SU-DHL-6 (cell line): Measurements from ENCODE around the gene IL17RE.

Experiments used
- H2AFZ ChIP-seq: fragments of 200-600 bp; sonication (generic); 2 replicates; pipeline ENCODE4 v1.6.1; 2014; ENCODE audit warnings: low read depth, mild to moderate bottlenecking, moderate library complexity, mixed read lengths, antibody characterized with exemption, low read length; ENCODE audit not compliant: severe bottlenecking
- H3F3A ChIP-seq: fragments of 200-600 bp; shearing (Covaris generic); 2 replicates; pipeline ENCODE4 v1.6.0; 2016; ENCODE audit warnings: antibody characterized with exemption, mild to moderate bottlenecking; ENCODE audit not compliant: insufficient read depth
- H3K27ac ChIP-seq: fragments of 200-600 bp; sonication (generic); 2 replicates; pipeline ENCODE4 v1.5.1; 2016; ENCODE audit warnings: low read depth, mild to moderate bottlenecking, low read length, moderate library complexity, mixed read lengths
- H3K27me3 ChIP-seq: fragments of 200-600 bp; sonication (generic), shearing (Covaris generic); 2 replicates; pipeline ENCODE4 v1.6.0; 2014; ENCODE audit warnings: mild to moderate bottlenecking, low read length
- H3K36me3 ChIP-seq: fragments of 200-600 bp; sonication (generic); 2 replicates; pipeline ENCODE4 v1.6.1; 2014; ENCODE audit warnings: mild to moderate bottlenecking, low read length, mixed read lengths
- H3K4me2 ChIP-seq: fragments of 300-600, 200-600 bp; shearing (Covaris generic), sonication (generic); 2 replicates; pipeline ENCODE4 v1.6.0; 2014; ENCODE audit warnings: low read length, low read depth, mild to moderate bottlenecking; ENCODE audit not compliant: poor library complexity, severe bottlenecking
- H3K4me3 ChIP-seq: fragments of 200-600 bp; sonication (generic); 2 replicates; pipeline ENCODE4 v1.5.1; 2014; ENCODE audit warnings: antibody characterized with exemption, low read length, mild to moderate bottlenecking, mixed read lengths; ENCODE audit not compliant: insufficient read depth, poor library complexity, severe bottlenecking
- H3K79me2 ChIP-seq: fragments of 200-600 bp; sonication (generic); 2 replicates; pipeline ENCODE4 v1.6.1; 2014; ENCODE audit warnings: mild to moderate bottlenecking, low read length, moderate library complexity; ENCODE audit not compliant: insufficient read depth
- H3K9ac ChIP-seq: fragments of 200-600 bp; sonication (generic); 2 replicates; pipeline ENCODE4 v1.7.0; 2014; ENCODE audit warnings: mild to moderate bottlenecking, low read length
- H3K9me2 ChIP-seq: fragments of 200-600 bp; sonication (generic); replicated peaks from 2 replicates; pipeline ENCODE4 v1.6.1; 2014; ENCODE audit warnings: low read length; ENCODE audit not compliant: insufficient read depth
- H3K9me3 ChIP-seq: fragments of 200-600 bp; sonication (generic); 2 replicates; pipeline ENCODE4 v1.6.1; 2014; ENCODE audit warnings: low read length, mixed read lengths; ENCODE audit not compliant: insufficient read depth
- H4K20me1 ChIP-seq: fragments of 200-600 bp; sonication (generic); 2 replicates; pipeline ENCODE4 v1.6.1; 2014; ENCODE audit warnings: low read depth, mild to moderate bottlenecking, antibody characterized with exemption, low read length, moderate library complexity, mixed read lengths
- CTCF ChIP-seq: fragments of 200-600 bp; sonication (generic); IDR thresholded peaks from one replicate; pipeline ENCODE4 v1.5.1; 2017; ENCODE audit warnings: antibody characterized with exemption, mild to moderate bottlenecking, low read length, moderate library complexity; ENCODE audit not compliant: insufficient read depth, poor library complexity, severe bottlenecking
- EZH2phosphoT487 ChIP-seq: fragments of 200-600 bp; sonication (generic), shearing (Covaris generic); conservative IDR thresholded peaks from 2 replicates; pipeline ENCODE4 v1.6.1; 2018; ENCODE audit warnings: mild to moderate bottlenecking, antibody characterized with exemption, low read length, moderate library complexity, mixed read lengths

Gene IL17RE

GRCh38 chr3:9901967-9902366, 681 bp upstream of the IL17RE start:
- TF ChIP-seq EZH2phosphoT487 (no peak), CTCF (no peak)

GRCh38 chr3:9903238-9903624, 583 bp downstream of the IL17RE start:
- Histone ChIP-seq H3K27me3 (no peaks in the 10 kb centered on the region), H3K36me3 (no peaks in the 10 kb centered on the region), H3K9me3 (no peaks in the 10 kb centered on the region), H3K9ac (no peak overlapping the region), H4K20me1 (no peaks in the 10 kb centered on the region), H2AFZ (no peak overlapping the region), H3K4me2 (no peak overlapping the region), H3K9me2 (no peaks in the 10 kb centered on the region), H3K79me2 (no peaks in the 10 kb centered on the region), H3K27ac (no peak overlapping the region), H3F3A (no peaks in the 10 kb centered on the region), H3K4me3 (no peak overlapping the region)
- TF ChIP-seq EZH2phosphoT487: no peak
- TF ChIP-seq CTCF: no peak

More at GRCh38 chr3:9901967-9902366, 681 bp upstream of the IL17RE start:
- Histone ChIP-seq H3K79me2 (no peaks in the 10 kb centered on the region), H3K27ac (no peak overlapping the region), H3K27me3 (no peaks in the 10 kb centered on the region), H3K36me3 (no peaks in the 10 kb centered on the region), H3K9me3 (no peaks in the 10 kb centered on the region), H3K4me3 (no peak overlapping the region), H2AFZ (no peak overlapping the region), H3F3A (no peaks in the 10 kb centered on the region), H3K4me2 (no peak overlapping the region), H3K9me2 (no peaks in the 10 kb centered on the region), H4K20me1 (no peaks in the 10 kb centered on the region), H3K9ac (no peak overlapping the region)

- Histone ChIP-seq H3K4me3 (no peak overlapping the region), H3K27ac (no peak overlapping the region), H4K20me1 (no peaks in the 10 kb centered on the region), H2AFZ (no peak overlapping the region), H3K9me3 (no peaks in the 10 kb centered on the region), H3K79me2 (no peaks in the 10 kb centered on the region), H3F3A (no peaks in the 10 kb centered on the region), H3K27me3 (no peaks in the 10 kb centered on the region), H3K9ac (no peak overlapping the region), H3K4me2 (no peak overlapping the region), H3K9me2 (no peaks in the 10 kb centered on the region), H3K36me3 (no peaks in the 10 kb centered on the region)
- TF ChIP-seq EZH2phosphoT487 (no peak), CTCF (no peak)
These were observed 1.3 kb downstream of the IL17RE start for GRCh38 chr3:9903904-9904303.
